GM12878 (cell line): Measurements from ENCODE around the gene FFAR2. TPM values are rescaled to one million over a fixed set of nuclear protein-coding genes. Genes with fewer than 3 reads are reported as not detected.

ENCODE experiments used
- ASH2L ChIP-seq: fragments of 300-600, 200-600 bp; sonication (generic); IDR thresholded peaks from 2 replicates; pipeline ENCODE4 v1.6.1; 2017; ENCODE audit warnings: low read depth, mild to moderate bottlenecking, borderline replicate concordance
- ATF7 ChIP-seq: fragments of 450-650 bp; IDR thresholded peaks from 2 replicates; pipeline ENCODE4 v1.6.1; 2016; ENCODE audit warnings: low read depth, mild to moderate bottlenecking
- BACH1 ChIP-seq: fragments of 450-650 bp; IDR thresholded peaks from 2 replicates; pipeline ENCODE4 v1.6.1; 2017; ENCODE audit warnings: mild to moderate bottlenecking, borderline replicate concordance
- BRCA1 ChIP-seq: IDR thresholded peaks from 2 replicates; pipeline ENCODE4 v1.6.1; 2011; ENCODE audit warnings: low read depth, low read length, improper control_type of control experiment
- CREB1 ChIP-seq: IDR thresholded peaks from 2 replicates; pipeline ENCODE4 v1.6.1; 2012; ENCODE audit warnings: low read depth, mild to moderate bottlenecking, inconsistent platforms
- ETV6 ChIP-seq, 2 experiments: fragments of 450-650 bp in 1 of 2; IDR thresholded peaks in 1 of 2; conservative IDR thresholded peaks in 1 of 2; 2 replicates each; pipeline ENCODE4 v1.6.1; 2014; ENCODE audit warnings: antibody characterized with exemption in 1 of 2, borderline replicate concordance in 1 of 2, low read depth in 1 of 2, mild to moderate bottlenecking in 1 of 2, moderate library complexity in 1 of 2
- FOS ChIP-seq: IDR thresholded peaks from 3 replicates; pipeline ENCODE4 v1.6.1; 2011; ENCODE audit warnings: borderline replicate concordance; ENCODE audit not compliant: insufficient read length; ENCODE audit errors: extremely low read depth
- FOXK2 ChIP-seq: fragments of 450-650 bp; IDR thresholded peaks from 2 replicates; pipeline ENCODE4 v1.6.1; 2017; ENCODE audit warnings: mild to moderate bottlenecking, moderate library complexity
- IRF3 ChIP-seq: fragments of 450-650 bp; IDR thresholded peaks from 2 replicates; pipeline ENCODE4 v1.6.1; 2014; ENCODE audit warnings: mild to moderate bottlenecking
- IRF4 ChIP-seq: IDR thresholded peaks from 2 replicates; pipeline ENCODE4 v1.6.1; 2011; ENCODE audit warnings: low read depth, low read length
- KLF5 ChIP-seq: fragments of 450-650 bp; IDR thresholded peaks from 2 replicates; pipeline ENCODE4 v1.6.1; 2014; ENCODE audit warnings: mild to moderate bottlenecking; ENCODE audit not compliant: partially characterized antibody
- MEF2B ChIP-seq: fragments of 450-650 bp; IDR thresholded peaks from 2 replicates; pipeline ENCODE4 v1.6.1; 2018; ENCODE audit warnings: mild to moderate bottlenecking, moderate library complexity; ENCODE audit not compliant: partially characterized antibody, poor library complexity, severe bottlenecking
- NFXL1 ChIP-seq: fragments of 450-650 bp; IDR thresholded peaks from 2 replicates; pipeline ENCODE4 v1.6.1; 2017; ENCODE audit warnings: antibody characterized with exemption, mild to moderate bottlenecking, borderline replicate concordance
- RB1 ChIP-seq: fragments of 450-650 bp; formaldehyde crosslinking; IDR thresholded peaks from 2 replicates; pipeline ENCODE4 v1.6.1; 2017; ENCODE audit warnings: mild to moderate bottlenecking, borderline replicate concordance
- RFX5 ChIP-seq: IDR thresholded peaks from 2 replicates; pipeline ENCODE4 v1.6.1; 2011; ENCODE audit warnings: low read depth, low read length, improper control_type of control experiment
- SMC3 ChIP-seq: IDR thresholded peaks from 2 replicates; pipeline ENCODE4 v1.6.1; 2011; ENCODE audit warnings: low read length, improper control_type of control experiment, borderline replicate concordance
- STAT1 ChIP-seq: fragments of 450-650 bp; conservative IDR thresholded peaks from 2 replicates; pipeline ENCODE4 v1.6.1; 2014; ENCODE audit warnings: antibody characterized with exemption, mild to moderate bottlenecking
- YY1 ChIP-seq: IDR thresholded peaks from 2 replicates; pipeline ENCODE4 v1.6.1; 2011; ENCODE audit warnings: low read depth, mild to moderate bottlenecking, low read length
- ZNF207 ChIP-seq: fragments of 450-650 bp; IDR thresholded peaks from 2 replicates; pipeline ENCODE4 v1.6.1; 2014; ENCODE audit warnings: antibody characterized with exemption, mild to moderate bottlenecking, borderline replicate concordance
- ZNF24 ChIP-seq: fragments of 450-650 bp; IDR thresholded peaks from 2 replicates; pipeline ENCODE4 v1.6.1; 2017; ENCODE audit warnings: antibody characterized with exemption, mild to moderate bottlenecking
- ZNF274 ChIP-seq: IDR thresholded peaks from one replicate; pipeline ENCODE4 v1.8.0; 2011; ENCODE audit not compliant: insufficient read length, insufficient read depth
- ZNF384 ChIP-seq: IDR thresholded peaks from 2 replicates; pipeline ENCODE4 v1.6.1; 2012; ENCODE audit warnings: low read depth, mild to moderate bottlenecking, low read length, improper control_type of control experiment, borderline replicate concordance
- polyA plus RNA-seq, 11 experiments: library from polyadenylated mRNA; depleted of rRNA in 4 of 11; unstranded in 6 of 11; stranded (reverse) in 5 of 11; fragments of >200 nt; fragmentation: Nextera tagmentation in 4 of 11; fragmentation: Illumina TruSeq in 1 of 11; extraction: Ambion mirVana in 4 of 11; extraction: Trizol in 1 of 11; gene quantifications; 1 replicate in 1 of 11; 2 replicates in 10 of 11; pipeline versions ENCODE4 v1.2.1 to v1.2.3, GENCODE V29; 2011 to 2016; ENCODE audit warnings: inconsistent platforms in 2 of 11, missing spikeins in 2 of 11, low read depth in 1 of 11
- total RNA-seq, 4 experiments: library from RNA; depleted of rRNA in 3 of 4; stranded (reverse); fragments of >200 nt in 3 of 4; fragmentation: Illumina TruSeq in 1 of 4; extraction: Trizol in 1 of 4; gene quantifications; 2 replicates each; pipeline versions ENCODE4 v1.2.1 to v1.2.3, GENCODE V29; 2013 to 2021
- TF ChIP-seq, protein P1 (sequence below): fragments of 450-650 bp; conservative IDR thresholded peaks from 2 replicates; pipeline ENCODE4 v1.6.1; 2017; ENCODE audit warnings: mild to moderate bottlenecking, moderate library complexity
- TF ChIP-seq, protein P2 (sequence below): fragments of 450-650 bp; IDR thresholded peaks from 2 replicates; pipeline ENCODE4 v1.6.1; 2017; ENCODE audit warnings: mild to moderate bottlenecking, moderate library complexity

The FFAR2 gene
- total and polyA plus RNA-seq, 10 of the 15 experiments (the other 5 are each of a cell fraction or from before 2014, with no cell fraction given) = 0.05 to 4.0 (median 2.1) TPM

DNA sequence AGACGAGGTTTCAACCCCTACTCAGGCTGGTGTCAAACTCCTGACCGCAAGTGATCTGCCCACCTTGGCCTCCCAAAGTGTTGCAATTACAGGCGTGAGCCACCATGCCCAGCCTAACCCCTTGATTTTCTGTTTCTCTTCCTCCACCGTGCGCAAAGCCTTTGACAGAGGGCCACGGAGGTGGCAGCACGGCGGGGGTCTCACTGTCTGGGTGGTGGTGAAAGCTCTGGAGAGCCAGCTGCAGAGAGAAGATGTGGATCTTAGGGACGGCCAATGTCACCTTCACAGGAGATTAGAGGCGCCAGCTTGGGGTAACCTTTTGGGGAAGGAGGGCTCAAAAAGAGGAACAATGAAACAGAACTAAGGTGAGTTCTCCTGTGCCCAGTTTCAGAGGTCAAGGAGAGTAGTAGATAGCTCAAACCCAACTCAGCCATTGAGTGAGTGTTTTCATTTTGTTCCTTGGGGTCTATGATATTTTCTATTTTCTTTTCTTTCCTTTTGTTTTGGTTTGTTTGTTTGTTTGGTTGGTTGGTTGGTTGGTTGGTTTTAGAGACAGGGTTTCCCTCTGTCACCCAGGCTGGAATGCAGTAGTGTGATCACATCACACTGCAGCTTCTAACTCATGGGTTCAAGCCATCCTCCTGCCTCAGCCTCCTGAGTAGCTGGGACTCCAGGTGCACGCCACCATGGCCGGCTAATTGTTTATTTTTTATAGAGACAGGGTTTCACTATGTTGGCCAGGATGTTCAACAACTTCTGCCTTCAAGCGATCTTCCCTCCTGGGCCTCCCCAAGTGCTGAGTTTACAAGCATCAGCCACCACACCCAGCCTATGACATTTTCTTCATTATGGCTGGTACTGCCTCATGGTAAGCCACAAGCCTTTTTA is 39.5 kb upstream of the FFAR2 start (continued):
- TF ChIP-seq MEF2B (peak; percentile 48), ASH2L (0 out of 2 replicates have a peak, but pooled peaks have one; percentile 10), KLF5 (no peak), ZNF384 (no peak), CREB1 (no peak), RFX5 (no peak), ETV6 (conservative IDR thresholded peaks at IDR 0.05 in 1 of 2, IDR thresholded peaks at IDR 0.05 in 1 of 2; ENCODE audit: borderline replicate concordance in 1 of 2, low read depth in 1 of 2) (no peak), BRCA1 (no peak), ZNF24 (no peak), RB1 (no peak), ZNF207 (no peak), NFXL1 (no peak), ATF7 (0 out of 2 replicates have a peak, but pooled peaks have one; percentile 37), IRF4 (0 out of 2 replicates have a peak, but pooled peaks have one; percentile 46), IRF3 (no peak), STAT1 (no peak), YY1 (peak; percentile 64; the same call in 1 of the 2 replicates), FOS (no peak), FOXK2 (no peak), SMC3 (peak; percentile 22; the same call in 1 of the 2 replicates), BACH1 (no peak), ZNF274 (no peak)
- TF ChIP-seq, protein P1, sequence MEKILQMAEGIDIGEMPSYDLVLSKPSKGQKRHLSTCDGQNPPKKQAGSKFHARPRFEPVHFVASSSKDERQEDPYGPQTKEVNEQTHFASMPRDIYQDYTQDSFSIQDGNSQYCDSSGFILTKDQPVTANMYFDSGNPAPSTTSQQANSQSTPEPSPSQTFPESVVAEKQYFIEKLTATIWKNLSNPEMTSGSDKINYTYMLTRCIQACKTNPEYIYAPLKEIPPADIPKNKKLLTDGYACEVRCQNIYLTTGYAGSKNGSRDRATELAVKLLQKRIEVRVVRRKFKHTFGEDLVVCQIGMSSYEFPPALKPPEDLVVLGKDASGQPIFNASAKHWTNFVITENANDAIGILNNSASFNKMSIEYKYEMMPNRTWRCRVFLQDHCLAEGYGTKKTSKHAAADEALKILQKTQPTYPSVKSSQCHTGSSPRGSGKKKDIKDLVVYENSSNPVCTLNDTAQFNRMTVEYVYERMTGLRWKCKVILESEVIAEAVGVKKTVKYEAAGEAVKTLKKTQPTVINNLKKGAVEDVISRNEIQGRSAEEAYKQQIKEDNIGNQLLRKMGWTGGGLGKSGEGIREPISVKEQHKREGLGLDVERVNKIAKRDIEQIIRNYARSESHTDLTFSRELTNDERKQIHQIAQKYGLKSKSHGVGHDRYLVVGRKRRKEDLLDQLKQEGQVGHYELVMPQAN = 0 out of 2 replicates have a peak, but pooled peaks have one; percentile 18
- TF ChIP-seq, protein P2, sequence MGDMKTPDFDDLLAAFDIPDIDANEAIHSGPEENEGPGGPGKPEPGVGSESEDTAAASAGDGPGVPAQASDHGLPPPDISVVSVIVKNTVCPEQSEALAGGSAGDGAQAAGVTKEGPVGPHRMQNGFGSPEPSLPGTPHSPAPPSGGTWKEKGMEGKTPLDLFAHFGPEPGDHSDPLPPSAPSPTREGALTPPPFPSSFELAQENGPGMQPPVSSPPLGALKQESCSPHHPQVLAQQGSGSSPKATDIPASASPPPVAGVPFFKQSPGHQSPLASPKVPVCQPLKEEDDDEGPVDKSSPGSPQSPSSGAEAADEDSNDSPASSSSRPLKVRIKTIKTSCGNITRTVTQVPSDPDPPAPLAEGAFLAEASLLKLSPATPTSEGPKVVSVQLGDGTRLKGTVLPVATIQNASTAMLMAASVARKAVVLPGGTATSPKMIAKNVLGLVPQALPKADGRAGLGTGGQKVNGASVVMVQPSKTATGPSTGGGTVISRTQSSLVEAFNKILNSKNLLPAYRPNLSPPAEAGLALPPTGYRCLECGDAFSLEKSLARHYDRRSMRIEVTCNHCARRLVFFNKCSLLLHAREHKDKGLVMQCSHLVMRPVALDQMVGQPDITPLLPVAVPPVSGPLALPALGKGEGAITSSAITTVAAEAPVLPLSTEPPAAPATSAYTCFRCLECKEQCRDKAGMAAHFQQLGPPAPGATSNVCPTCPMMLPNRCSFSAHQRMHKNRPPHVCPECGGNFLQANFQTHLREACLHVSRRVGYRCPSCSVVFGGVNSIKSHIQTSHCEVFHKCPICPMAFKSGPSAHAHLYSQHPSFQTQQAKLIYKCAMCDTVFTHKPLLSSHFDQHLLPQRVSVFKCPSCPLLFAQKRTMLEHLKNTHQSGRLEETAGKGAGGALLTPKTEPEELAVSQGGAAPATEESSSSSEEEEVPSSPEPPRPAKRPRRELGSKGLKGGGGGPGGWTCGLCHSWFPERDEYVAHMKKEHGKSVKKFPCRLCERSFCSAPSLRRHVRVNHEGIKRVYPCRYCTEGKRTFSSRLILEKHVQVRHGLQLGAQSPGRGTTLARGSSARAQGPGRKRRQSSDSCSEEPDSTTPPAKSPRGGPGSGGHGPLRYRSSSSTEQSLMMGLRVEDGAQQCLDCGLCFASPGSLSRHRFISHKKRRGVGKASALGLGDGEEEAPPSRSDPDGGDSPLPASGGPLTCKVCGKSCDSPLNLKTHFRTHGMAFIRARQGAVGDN = no peak
